Dedifferentiated amniotic fluid mesenchymal stem cell (primary cell): Measurements from ENCODE around the gene TMCC1.
A peak's percentile ranks its signal among the peaks of the same experiment; 100 is the strongest.
"Not testable (repeated sequence)": the region's sequence is repeated elsewhere in the genome, so short reads cannot be mapped to it uniquely, and the experiment has no call there.

Experiments
- DNase-seq: peaks from one replicate; pipeline ENCODE4 v3.0.0-alpha.2; 2016; ENCODE audit errors: extremely low spot score

Gene TMCC1

DNA sequence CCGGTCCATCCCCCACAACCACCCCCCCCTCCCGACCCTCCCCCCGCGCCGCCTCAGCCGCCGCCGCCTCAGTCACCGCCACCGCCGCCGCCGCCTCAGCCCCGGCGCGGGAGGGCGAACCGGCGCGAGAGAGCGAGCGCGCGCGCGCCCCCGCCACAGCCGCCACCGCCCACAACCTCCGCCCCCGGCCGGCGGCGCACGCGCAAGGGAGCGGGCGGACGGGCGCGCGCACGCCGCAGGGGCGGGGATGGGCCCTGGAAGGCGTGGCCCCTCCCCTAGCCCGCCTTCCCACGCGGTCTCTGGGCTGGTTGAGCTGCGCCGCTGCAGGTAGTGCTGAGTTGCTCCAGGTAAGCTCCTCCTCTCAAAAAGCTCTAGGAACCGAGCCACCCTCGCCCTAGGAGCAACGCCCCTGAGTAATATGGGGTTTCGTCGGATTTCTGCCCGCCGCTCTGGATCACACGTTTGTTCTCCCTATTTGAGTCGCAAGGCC lies at the start of gene TMCC1:
Gene TMCC1 (minus strand): TSS at position 131 of the 490 bp plus-strand sequence.
- peak; percentile 60 for DNase-seq

DNA sequence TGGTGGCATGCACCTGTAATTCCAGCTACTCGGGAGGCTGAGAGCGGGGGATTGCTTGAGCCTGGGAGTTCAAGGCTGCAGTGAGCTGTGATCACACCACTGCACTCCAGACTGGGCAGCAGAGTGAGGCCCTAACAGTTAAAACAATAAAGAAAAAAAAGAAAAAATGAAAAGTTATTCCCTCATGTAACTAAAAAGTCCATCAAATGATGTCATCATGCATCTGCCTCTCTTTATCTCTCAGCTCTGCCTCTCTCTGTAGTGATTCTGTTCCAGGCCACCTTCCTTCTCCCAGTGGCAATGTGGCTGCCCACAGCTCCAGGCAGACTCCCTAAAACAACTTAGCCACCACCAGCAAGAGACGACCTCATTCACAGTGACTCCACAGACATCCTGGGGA lies 49.5 kb upstream of the TMCC1 start:
- no peak for DNase-seq

DNA sequence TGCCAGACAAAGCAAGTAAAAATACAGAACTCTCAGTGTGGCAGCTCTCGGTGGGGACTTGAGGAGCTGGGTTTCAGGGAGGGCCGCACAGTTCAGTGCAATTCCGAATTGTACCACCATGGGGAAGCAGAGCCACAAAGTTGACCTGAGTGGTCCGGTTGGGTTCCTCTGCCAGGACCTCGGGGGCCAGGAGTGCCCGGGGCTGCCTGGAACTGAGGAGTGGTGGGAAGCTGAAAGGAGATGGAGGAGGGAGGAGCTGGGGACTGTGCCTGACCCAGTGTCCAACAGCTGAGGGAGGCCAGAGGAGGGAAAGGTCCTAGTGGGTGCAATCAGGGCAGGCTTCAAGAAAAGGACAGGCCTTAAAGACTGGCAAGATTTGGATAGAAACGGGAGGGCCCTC lies 48.8 kb upstream of the TMCC1 start:
- peak; percentile 39 for DNase-seq

DNA sequence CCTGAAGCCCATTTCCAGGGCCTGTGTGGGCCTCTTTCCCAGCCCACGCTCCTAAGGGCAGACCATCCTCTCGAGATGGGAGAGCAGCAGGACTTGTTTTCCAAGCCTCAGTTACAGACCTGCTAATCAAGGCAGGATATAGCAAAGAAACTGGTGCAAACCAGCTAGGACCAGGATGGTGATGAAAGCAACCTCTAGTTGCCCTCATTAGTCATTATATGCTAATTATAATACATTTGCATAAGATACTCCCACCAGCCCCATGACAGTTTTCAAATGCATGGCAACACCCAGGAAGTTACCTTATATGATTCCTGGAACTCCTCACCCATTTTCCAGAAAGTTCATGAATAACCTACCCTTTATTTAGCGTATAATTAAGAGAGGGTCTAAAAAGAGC lies 46.6 kb upstream of the TMCC1 start:
- DNase-seq = no peak

DNA sequence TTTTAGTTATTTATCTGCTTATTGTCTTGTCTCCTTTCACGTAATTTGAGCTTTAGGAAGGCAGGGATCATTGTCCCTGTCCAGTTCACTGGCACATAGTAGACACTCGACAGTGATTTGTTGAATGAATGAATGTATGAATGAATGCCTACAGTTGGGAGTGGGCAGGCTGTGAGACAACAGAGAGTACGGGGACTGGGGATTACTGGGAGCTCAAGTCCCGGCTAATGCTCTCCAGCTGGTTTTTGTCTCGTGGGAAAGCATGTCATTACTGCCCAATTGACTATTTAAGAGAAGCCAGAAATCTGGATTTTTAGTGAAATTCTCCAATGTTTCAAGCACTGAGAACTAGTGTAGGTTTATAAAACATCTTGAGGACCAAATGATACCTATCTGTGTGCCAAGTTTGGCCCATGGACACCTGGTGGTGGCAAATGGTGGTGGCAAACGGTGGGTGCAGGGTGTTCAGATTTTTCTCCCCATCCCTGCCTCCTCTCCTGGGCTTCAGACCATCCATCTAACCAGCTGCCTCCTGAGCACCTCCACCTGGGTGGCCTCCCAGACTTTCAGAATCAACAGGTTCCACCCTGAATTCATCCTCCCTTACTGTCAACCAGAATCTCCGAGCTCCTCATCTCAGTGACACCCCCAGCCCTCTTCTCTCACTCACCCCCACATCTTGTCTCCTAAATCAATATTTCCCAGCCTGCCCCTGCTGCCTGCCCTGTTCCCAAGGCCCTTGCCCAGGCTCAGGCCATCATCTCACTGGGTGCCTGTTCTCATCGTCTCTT lies 44.8 kb upstream of the TMCC1 start:
- no peak for DNase-seq

DNA sequence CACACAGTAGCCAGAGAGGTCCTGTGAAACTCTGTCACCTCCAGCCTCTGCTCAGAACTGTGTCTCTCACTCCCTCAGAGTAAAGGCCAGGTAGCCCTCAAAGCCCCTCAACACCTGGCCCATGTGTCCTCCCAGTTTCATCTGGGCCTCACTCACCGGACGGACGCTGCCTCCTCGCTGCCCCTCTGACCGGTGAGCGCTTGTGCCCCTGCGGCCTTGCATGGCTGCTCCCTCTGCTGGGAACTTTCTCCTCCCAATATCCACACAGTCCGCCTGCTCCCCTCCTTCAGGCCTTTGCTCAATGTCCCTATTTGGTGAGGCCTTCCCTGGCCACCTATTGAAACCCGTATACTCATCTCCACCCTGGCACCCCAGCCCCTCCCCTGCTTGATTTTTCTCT lies 44.2 kb upstream of the TMCC1 start:
- no peak for DNase-seq

DNA sequence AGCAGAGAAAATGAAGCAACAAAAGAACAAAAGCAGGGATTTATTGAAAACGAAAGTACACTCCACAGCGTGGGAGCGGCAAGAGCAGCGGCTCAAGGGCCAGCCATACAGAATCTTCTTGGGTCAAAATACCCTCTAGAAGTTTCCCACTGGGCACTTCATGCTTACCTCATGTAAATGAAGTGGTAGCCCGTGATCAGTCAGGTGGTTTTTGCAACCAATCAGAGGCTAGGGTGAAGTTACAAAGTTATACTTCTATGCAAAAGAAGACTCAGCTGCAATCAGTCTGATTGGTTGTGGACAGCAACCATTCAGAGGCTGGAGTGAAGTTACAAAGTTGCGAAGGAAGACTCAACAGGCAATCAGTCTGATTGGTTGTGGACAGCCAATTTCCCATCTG lies 43.2 kb upstream of the TMCC1 start:
- no peak for DNase-seq

DNA sequence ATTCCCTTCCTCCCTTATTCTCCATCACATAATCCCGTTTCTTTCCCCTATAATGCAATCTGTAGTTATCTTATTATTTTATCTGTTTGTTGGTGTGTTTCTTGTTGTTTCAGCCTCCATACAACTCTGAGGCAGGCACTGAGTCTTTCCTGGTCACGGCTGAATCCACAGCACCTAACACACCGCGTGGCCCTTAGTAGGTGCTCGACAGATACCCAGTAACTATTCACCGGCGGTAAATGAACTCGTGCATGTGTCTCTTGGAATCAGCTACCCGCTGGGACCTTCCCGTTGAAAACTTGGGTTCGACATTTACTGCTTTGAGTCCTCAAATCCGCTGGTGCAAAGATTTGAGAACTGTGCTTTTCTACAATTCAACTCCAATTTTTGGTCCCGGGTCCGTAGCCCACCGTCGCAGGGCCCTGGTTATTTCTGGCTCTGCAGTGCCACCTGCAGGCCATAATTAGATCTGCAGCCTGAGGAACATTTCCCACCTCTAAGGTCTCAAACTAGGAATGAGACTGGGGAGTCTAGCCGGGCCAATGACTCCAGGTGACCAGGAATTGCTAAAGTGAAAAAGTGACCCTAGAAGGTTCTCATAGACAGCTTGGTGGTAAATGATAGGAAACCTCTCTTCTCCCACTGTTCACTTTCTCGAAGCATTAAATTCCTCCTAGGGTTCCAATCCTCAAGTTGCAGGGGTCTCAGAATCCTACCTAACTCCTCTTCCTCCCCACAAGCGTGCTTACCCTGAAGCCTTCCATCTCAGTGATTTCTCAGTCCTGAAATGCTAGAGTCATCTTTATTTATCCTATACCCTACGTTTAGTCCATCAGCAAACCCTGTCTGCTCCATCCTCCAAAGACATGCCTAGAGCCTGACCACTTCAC lies 41.0 kb upstream of the TMCC1 start:
- no peak for DNase-seq

DNA sequence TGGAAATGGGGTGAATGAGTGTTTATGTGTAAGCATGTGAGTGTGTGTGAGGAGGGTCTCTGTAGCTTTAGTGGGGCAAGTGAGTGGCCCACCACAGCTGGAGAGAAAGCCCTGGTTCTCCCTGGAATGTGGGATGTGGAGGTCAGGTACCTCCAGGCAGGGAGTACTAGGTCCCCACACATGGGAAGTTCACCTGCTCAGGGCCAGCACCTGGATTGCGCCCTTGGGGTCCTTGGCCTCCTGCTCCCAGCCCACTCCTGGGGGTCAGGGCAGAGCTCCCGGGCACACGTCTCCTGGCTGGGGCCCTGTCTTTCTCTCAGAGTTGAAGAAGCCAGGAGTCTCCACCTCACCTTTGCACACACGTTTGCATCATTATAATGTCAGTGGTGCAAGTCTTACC lies 40.0 kb upstream of the TMCC1 start:
- DNase-seq = no peak

DNA sequence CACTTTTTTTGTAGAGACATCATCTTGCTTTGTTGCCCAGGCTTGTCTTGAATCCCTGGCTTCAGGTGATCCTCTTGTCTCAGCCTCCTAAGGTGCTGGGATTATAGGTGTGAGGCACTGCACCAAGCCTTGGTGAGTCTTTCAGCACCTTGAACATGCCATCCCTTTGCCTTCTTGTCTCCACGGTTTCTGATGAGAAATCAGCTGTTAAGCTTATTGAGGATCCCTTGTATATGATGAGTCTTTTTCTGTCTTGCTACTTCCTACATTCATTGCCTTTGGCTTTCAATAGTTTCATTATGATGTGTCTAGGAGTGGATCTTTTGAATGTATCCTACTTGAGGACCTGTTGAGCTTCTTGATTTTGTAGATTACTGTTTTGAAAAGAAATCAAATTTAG lies 35.9 kb upstream of the TMCC1 start:
- no peak for DNase-seq

DNA sequence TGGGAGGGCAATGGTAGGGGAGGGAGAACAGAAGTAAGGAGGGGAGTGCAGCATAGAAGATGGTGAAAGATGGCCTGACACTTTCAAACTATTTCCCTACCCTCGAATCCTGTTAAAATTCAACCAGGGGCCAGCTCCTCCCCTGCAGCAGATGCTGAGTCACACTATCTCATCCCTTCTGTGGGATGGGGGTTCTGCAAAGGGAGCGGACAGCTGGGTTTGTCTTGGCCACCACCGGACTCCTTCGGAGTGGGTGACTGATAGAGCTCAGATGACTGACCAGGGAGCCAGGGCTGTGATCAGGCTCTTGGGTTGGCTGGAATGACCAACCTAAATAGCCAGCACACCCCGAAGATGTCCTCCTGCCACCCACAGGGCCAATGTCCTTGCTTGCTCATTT lies 33.6 kb upstream of the TMCC1 start:
- DNase-seq = no peak

DNA sequence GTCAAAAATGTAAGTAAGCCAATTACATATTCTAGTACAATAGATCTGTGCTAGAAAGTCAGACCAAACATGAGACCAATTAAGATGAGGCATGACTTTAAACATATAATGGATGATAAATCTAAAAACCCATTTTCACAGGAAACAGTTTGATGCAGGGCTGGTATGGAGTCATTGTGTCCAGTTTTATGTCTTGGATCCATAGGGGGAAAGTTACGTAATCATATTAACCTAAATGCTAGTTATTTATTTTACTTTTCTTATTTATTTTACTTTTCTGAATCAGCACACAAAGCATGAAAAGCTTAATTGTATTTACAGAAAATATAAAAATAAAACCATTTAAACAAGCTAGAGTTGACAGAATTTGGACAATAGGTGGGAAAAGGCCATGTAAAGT lies 26.3 kb upstream of the TMCC1 start:
- DNase-seq = no peak

DNA sequence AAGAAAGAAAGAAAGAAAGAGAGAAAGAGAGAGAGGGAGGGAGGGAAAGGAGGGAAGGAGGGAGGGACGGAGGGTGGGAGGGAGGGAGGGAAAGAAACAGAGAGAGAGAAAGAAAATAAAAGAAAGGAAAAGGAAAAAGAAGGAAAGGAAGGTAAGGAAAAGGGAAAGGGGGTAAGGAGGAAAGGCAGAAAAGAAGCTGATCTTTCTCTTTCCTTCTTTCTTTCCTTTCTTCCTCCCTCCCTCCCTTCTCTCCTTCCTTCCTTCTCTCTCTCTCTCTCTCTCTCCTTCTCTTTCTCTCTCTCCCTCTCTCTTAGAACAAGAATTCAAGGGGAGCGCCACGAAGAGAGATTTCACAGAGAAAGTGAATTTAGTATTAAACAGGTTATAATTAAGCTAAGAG lies 25.8 kb upstream of the TMCC1 start:
- no peak for DNase-seq

DNA sequence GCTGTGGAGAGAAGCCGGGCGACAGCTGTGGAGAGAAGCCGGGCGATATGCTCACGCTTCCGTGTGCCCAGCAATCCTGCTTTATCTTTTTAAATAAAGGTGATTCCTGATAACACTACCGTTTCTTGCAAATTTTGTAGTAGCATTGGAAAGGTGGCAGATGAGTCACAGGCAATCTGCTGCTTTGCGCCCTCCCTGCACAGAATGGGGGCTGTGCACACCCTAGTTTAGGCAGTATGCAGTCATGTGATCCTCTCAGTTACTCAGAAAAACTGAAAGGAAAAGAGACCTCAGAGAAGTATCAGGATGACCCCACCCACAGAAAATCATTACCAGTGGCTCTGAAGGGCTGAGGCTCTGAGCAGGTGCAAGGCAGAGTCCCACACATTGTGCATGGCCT lies 24.9 kb upstream of the TMCC1 start:
- DNase-seq = no peak

DNA sequence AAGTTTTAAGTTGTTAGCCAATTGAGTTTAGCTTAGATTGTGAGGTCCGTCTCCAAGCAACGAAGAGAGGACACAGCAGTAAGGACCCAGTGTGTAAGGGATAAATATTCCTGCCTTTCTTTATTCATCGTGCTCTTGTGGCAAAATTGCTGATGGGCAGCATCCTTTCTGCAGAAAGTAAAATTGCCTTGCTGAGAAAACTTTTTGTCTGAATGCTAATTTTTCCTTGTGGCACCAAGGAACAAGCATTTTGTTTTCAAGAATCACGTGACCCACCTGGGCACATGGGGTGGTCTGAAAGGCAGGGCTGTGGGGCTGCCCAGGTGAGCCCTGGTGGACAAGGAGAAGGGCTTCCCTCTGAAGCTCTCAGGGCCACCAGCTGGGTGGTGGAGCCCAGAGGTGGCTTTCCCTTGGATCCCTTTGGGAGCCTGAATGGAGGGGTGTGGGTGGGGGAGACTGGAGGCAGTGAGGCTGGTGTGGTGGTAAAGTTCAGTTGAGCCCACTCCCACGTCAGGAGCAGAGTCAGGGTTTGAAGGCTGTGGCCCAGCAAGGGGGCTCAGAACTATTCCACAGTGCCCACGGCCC lies 24.0 kb upstream of the TMCC1 start:
- DNase-seq = no peak

DNA sequence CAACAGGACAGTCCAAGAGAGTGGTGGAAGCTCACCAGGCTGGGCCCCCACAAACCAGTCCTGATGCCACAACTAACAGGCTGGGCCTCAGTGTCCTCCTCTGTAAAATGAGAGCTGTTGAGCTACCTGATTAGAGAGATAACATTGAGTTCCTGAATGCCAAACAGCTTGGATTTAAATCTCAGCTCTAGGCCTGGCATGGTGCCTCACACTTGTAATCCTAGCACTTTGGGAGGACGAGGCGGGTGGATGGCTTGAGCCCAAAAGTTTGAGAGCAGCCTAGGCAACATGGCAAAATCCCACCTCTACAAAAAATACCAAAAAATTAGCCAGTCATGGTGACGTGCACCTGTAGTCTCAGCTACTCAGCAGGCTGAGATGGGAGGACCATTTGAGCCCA lies 20.1 kb upstream of the TMCC1 start:
- no peak for DNase-seq

DNA sequence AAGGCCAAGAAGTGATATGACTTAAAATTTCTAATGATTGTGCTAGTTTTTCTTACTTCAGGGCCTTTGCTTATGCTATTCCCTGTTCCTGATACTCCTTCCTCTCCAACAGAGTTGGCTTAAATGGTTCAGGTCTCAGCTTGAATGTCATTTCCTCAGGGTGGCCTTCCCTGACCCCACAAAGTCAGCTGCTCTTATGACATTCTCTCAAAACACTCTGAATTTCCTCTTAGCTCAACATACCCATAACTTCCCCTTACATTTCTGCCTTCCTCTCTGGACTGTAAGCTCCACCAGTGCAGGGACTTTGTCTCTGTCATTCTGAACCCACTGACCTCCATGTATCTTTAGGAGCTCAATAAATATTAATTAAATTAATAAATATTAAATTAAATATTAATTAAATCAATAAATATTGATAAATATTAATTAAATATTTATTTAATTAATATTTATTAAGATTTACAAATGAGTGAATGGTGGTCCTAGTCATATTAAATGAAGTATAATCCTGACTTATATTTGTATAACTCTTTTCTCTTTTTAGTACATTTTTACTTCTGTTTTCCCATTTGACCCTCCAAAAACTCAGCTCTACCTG lies 17.9 kb upstream of the TMCC1 start:
- no peak for DNase-seq

DNA sequence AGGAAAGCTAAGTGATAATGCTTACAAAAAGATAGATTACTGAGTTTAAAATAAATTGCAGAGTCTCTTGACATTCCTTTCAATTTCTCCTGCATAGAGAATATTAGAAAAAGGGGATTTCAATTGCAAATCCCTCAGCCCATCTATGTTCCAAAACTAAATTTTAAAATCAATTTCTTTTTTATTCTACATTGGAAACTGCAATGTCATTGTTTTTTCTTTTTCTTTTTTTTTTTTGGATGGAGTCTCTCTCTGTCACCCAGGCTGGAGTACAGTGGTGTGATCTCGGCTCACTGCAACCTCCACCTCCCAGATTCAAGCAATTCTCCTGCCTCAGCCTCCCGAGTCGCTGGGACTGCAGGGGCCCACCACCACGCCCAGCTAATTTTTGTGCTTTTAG lies 15.7 kb upstream of the TMCC1 start:
- not testable (repeated sequence) for DNase-seq

DNA sequence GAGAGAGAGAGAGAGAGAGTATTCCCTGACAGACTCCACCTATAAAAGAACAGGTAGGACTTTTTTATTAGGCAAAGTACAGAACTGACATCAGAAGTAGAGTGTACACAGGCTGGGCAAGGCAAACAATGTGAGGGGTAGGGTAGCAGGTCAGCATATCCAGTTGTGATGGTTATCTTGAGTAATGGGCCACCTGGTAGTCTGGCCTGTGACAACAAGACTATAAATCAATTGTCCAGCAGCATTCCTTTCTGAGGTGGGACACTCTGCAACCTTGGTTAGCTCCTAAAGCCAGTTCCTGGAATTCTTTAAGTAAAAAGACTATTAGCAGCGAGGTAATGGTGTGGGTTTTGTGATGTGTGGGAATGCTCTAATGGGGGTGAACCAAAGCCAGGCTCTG lies 14.9 kb upstream of the TMCC1 start:
- no peak for DNase-seq

DNA sequence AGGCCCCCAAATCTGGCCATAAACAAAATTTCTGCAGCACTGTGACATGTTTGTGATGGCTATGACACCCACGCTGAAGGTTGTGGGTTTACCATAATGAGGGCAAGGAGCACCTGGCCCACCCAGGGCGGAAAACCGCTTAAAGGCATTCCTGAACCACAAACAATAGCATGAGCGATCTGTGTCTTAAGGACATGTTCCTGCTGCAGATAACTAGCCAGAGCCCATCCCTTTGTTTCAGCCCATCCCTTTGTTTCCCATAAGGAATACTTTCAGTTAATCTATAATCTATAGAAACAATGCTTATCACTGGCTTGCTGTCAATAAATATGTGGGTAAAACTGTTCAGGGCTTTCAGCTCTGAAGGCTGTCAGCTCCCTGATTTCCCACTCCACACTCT lies 7.8 kb upstream of the TMCC1 start:
- not testable (repeated sequence) for DNase-seq

DNA sequence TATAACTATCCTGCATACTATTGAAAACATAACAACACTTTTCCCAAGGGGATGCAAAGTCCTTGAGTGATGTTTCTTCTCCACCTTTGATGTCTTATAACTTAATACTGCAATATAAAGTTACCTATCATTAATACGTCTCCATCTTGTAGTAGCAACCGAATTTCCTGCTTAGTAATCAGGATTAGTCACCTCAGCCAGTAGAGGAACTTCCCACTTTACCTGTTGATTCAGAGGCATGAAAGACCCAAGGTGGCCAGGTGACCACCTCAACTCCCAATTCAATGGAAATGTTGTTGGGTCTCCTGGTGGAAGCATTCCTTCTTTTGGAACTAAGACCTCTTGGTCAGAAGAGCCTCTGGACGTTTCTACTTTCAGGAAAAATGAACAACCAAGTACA lies 3.5 kb upstream of the TMCC1 start:
- DNase-seq = no peak
